ENCODE data around the gene FAN1. TPM values are rescaled to one million over a fixed set of nuclear protein-coding genes. Genes with fewer than 3 reads are reported as not detected.

Gene FAN1
- polyA plus RNA-seq, 6 donors from 2014 or later, result 3.6 to 9.3 (median 5.4) TPM

DNA sequence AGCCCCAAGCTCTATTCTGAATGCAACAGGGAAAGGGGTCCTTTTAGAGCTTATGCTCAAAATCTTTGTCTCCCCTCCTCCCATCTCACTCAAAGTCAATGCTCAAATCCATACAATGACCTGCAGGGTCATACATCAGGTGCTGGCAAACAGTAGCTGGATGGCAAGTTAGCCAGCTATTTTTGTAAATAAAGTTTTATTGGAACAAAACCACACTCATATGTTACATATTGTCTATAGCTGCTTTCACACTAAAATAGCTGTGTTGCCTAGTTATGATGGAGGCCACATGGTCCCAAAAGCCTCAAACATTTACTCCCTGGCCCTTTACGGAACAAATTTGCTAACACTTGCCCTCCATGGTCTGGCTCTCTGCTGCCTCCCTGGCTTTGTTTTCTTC, 1.8 kb upstream of the FAN1 start:
- ATAC-seq (ENCODE audit: low read depth in 2 of 2), result no peak
- Mint-ChIP-seq H3K4me3 (peak overlapping the region in 2 of 8 donors; percentile 28 to 96), H3K4me1 (peaks cover 22 to 41% (median 30%) of the 10 kb centered on the region in 3 donors), H3K27me3 (peaks cover 0 to 8% (median 0%) of the 10 kb centered on the region in 3 donors), H3K27ac (no peak overlapping the region), H3K36me3 (peaks cover 0 to 5% of the 10 kb centered on the region in 2 donors), H3K9me3 (no peaks in the 10 kb centered on the region)
- no peak for DNase-seq

DNA sequence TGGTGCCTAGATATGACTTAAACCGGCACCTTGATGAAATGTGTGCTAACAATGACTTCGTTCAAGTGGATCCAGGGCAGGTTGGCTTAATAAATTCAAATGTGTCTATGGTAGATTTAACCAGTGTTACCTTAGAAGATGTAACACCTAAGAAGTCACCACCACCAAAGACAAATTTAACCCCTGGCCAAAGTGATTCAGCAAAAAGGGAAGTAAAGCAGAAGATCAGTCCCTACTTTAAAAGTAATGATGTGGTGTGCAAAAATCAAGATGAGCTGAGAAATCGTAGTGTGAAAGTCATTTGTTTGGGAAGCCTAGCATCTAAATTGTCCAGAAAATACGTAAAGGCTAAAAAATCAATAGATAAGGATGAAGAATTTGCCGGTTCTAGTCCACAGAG, 1.1 kb downstream of the FAN1 start:
- ATAC-seq (ENCODE audit: low read depth in 2 of 2) (no peak), DNase-seq (no peak)
- no peak overlapping the region for H3K27ac Mint-ChIP-seq
- peaks cover 0 to 16% of the 10 kb centered on the region in 2 donors for H3K36me3 Mint-ChIP-seq
- H3K4me3 Mint-ChIP-seq, result peak overlapping the region in 5 of 8 donors; percentile 88 to 99 (median 96)
- H3K27me3 Mint-ChIP-seq, result peaks cover 0 to 8% (median 0%) of the 10 kb centered on the region in 3 donors
- H3K4me1 Mint-ChIP-seq, result peaks cover 22 to 41% (median 30%) of the 10 kb centered on the region in 3 donors
- H3K9me3 Mint-ChIP-seq, result no peaks in the 10 kb centered on the region

DNA sequence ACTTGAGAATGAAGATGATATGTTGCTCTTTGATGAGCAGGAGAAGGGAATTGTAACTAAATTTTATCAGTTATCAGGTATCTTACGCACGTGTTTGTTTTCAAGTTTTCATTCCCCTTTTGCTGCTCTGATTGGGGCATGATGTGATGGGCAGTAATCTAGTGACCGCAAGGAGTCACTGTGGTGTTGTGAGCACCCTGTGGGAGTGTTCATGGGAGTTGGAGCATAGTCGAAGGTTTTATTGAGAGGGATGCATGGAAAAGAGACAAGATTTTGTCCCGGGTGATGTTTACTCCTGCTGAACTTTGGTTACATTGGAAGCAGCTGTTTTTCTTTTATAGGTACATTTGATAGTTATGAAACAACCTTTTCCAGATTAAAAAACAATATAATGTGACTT, 2.1 kb downstream of the FAN1 start:
- Mint-ChIP-seq H3K36me3 (peaks cover 0 to 17% of the 10 kb centered on the region in 2 donors), H3K27ac (no peak overlapping the region), H3K27me3 (peaks cover 0 to 7% (median 0%) of the 10 kb centered on the region in 3 donors), H3K4me3 (peak overlapping the region in 3 of 8 donors; percentile 4 to 59 (median 43)), H3K9me3 (no peaks in the 10 kb centered on the region), H3K4me1 (peaks cover 22 to 41% (median 30%) of the 10 kb centered on the region in 3 donors)
- ATAC-seq (ENCODE audit: low read depth in 2 of 2) (no peak), DNase-seq (no peak)

DNA sequence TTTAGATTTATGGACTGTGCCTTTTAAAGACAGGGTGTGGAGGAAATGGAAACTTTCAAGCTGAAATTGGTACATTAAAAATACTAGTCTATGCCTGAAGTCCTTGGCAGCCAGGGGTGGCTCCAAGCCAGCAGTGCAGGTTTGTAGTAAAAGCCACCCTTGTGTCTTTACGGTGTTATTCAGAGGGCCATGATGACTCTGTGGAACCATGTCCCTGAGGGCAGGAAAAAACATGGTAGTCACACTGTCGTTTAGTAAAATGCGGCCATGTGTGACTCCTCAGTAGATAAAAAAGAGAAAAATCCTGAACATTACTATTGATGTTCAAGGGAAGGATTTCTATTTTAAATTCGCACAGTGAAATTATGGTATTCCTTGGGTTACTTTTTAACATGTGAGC, 2.7 kb downstream of the FAN1 start:
- peaks cover 0 to 1% (median 0%) of the 10 kb centered on the region in 3 donors for H3K27me3 Mint-ChIP-seq

DNA sequence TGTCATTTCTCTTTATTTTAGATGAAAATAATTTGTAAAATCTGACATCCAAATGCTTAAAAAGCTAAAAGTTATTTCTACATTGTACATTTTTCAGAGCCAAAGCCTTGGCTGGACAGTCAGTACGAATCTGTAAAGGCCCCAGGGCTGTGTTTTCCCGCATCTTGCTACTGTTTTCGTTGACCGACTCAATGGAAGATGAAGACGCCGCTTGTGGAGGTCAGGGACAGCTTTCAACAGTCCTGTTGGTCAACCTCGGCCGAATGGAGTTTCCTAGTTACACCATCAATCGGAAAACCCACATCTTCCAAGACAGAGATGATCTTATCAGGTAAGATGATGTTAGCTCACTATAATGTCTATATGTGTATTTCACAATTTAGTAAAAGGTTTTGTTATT, 10.0 kb downstream of the FAN1 start:
- H3K4me3 Mint-ChIP-seq, result no peak overlapping the region
- no peaks in the 10 kb centered on the region for H3K27me3 Mint-ChIP-seq
- peaks cover 0 to 5% (median 0%) of the 10 kb centered on the region in 3 donors for H3K4me1 Mint-ChIP-seq
- DNase-seq (no peak), ATAC-seq (ENCODE audit: low read depth in 2 of 2) (no peak)
- H3K9me3 Mint-ChIP-seq, result no peaks in the 10 kb centered on the region
- H3K36me3 Mint-ChIP-seq, result peaks cover 11 to 12% of the 10 kb centered on the region in 2 donors
- H3K27ac Mint-ChIP-seq, result no peak overlapping the region

More for the DNA sequence above, 2.7 kb downstream of the FAN1 start:
- no peak for ATAC-seq (ENCODE audit: low read depth in 2 of 2)
- H3K4me3 Mint-ChIP-seq, result peak overlapping the region in 2 of 8 donors; percentile 44 to 59
- H3K9me3 Mint-ChIP-seq, result no peaks in the 10 kb centered on the region
- no peak overlapping the region for H3K27ac Mint-ChIP-seq
- H3K36me3 Mint-ChIP-seq, result peaks cover 0 to 17% of the 10 kb centered on the region in 2 donors
- DNase-seq, result no peak
- peaks cover 22 to 41% (median 30%) of the 10 kb centered on the region in 3 donors for H3K4me1 Mint-ChIP-seq

DNA sequence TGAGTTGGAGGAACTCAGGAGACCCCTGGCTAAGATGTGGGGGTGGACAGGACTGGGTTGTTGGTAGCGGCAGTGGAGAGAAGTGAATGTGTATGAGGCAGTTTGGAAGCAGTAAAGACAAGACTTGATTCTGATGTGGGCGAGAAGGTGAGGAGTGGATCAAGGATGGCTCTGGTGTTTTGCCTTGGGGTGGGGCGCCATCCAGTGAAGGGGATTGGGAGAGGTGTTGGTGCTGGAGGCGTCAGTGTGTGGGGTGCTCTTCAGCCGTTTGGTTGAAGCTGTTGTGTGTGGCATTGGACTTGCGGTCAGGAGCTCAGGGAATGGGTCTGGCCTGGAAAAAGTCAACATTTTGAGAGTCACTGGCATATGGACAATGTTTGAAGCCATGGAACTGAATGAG, 13.3 kb downstream of the FAN1 start:
- Mint-ChIP-seq H3K27ac (peak overlapping the region in 2 of 6 donors; percentile 51 to 70), H3K4me1 (peaks cover 5 to 9% (median 5%) of the 10 kb centered on the region in 3 donors), H3K36me3 (peaks cover 4 to 11% of the 10 kb centered on the region in 2 donors)

DNA sequence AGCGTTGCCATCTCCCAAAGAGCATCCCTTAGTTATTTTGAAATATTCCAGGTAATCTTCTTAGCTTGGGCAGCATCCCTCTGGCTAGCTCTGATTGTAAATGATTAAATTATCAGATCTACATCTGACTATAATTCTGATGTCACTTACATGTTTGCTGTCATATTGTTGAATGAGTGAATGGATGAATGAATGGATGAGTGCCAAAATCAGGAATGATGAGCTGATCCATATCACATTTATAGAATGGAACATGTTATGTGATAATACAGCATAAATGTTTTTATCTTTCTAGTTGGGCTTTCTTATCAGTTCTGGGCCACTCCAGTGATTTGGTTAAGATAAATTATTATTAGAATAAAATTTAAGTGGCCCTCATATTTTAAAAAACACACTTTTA, 14.0 kb downstream of the FAN1 start:
- Mint-ChIP-seq H3K4me3 (no peak overlapping the region), H3K9me3 (no peaks in the 10 kb centered on the region), H3K27ac (no peak overlapping the region), H3K4me1 (peaks cover 5 to 9% (median 5%) of the 10 kb centered on the region in 3 donors), H3K27me3 (no peaks in the 10 kb centered on the region), H3K36me3 (peaks cover 4 to 16% of the 10 kb centered on the region in 2 donors)
- no peak for DNase-seq
- ATAC-seq (ENCODE audit: low read depth in 2 of 2), result no peak

More for the DNA sequence above, 13.3 kb downstream of the FAN1 start:
- no peaks in the 10 kb centered on the region for H3K27me3 Mint-ChIP-seq
- ATAC-seq (ENCODE audit: low read depth in 2 of 2) (no peak), DNase-seq (no peak)
- no peaks in the 10 kb centered on the region for H3K9me3 Mint-ChIP-seq
- H3K4me3 Mint-ChIP-seq, result no peak overlapping the region

DNA sequence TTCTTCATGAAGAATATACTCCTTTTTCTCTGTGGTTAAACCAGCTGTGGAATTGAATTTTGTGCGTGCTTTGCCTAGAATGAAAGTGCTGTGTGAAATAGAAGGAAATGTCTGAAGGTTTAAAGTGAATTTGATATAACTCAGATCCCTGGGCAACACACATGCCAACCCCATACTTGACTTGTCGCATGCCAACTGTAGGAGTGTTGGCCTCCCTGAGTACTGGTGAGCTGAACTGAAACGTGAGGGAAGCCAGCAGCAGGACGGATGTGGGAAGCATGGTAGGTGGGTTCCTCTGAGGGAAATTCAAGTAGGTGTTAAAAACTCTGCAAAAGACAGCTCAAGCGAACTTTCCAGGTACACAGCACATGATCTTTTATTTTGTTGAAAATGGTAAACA, 14.7 kb downstream of the FAN1 start:
- H3K36me3 Mint-ChIP-seq, result peaks cover 4 to 18% of the 10 kb centered on the region in 2 donors
- no peak overlapping the region for H3K4me3 Mint-ChIP-seq
- peaks cover 5 to 9% (median 5%) of the 10 kb centered on the region in 3 donors for H3K4me1 Mint-ChIP-seq
- DNase-seq (no peak), ATAC-seq (ENCODE audit: low read depth in 2 of 2) (no peak)
- no peaks in the 10 kb centered on the region for H3K9me3 Mint-ChIP-seq
- no peak overlapping the region for H3K27ac Mint-ChIP-seq
- H3K27me3 Mint-ChIP-seq, result no peaks in the 10 kb centered on the region

DNA sequence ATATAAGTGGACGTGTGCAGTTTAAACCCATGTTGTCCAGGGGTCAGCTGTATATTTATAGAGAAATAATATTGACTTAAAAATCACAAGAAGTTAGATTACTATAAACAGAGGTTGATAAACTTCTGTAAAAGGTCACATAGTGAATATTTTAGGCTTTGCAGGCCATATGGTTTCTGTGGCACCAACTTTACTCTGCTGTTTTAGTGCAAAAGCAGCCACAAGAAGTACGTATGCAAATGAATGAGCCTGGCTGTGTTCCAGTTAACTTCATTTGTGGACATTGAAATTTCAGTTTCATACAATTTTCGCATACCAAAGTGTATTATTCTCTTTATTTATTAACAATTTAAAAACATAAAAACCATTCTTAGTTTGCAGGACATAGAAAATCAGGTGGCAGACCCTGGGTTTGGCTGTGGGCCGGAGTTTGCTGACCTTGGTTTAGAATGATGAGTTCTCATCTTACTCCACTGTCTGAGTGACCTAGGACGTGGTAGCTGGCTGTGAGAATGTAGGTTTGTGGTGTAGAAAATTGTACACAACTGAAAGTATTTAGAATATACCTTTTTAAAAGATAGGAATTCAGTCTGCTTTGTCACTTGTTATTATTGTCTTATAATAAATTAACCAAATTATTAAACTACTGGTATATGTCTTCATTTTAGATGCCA, 16.3 kb downstream of the FAN1 start:
- Mint-ChIP-seq H3K27ac (peak overlapping the region in 2 of 6 donors; percentile 31 to 34), H3K36me3 (peaks cover 15 to 27% of the 10 kb centered on the region in 2 donors), H3K4me1 (peaks cover 5 to 9% (median 5%) of the 10 kb centered on the region in 3 donors), H3K27me3 (no peaks in the 10 kb centered on the region), H3K9me3 (no peaks in the 10 kb centered on the region), H3K4me3 (no peak overlapping the region)
- DNase-seq (no peak), ATAC-seq (ENCODE audit: low read depth in 2 of 2) (no peak)

DNA sequence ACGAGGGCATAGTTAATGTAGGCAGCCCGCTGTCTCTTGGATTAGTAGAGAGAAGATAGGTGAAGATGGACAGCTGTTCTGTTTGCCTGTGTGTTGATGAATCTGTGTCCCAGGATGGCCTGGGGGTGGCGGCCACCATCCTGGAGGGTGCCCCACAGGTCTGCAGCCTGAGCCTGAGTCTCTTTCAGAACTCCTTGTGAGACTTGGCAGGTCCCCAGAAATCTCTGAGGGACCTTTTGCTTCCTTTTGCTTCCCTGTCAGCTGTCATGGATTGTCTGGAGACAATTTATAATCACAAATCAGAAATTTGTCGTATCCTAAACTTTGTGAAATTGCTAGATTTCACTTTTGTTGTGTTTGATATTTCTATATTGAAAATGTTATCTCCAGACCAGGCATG, 17.4 kb downstream of the FAN1 start:
- ATAC-seq (ENCODE audit: low read depth in 2 of 2) (no peak), DNase-seq (no peak)
- H3K27me3 Mint-ChIP-seq, result no peaks in the 10 kb centered on the region
- peaks cover 15 to 27% of the 10 kb centered on the region in 2 donors for H3K36me3 Mint-ChIP-seq
- no peak overlapping the region for H3K4me3 Mint-ChIP-seq
- H3K9me3 Mint-ChIP-seq, result no peaks in the 10 kb centered on the region
- H3K27ac Mint-ChIP-seq, result peak overlapping the region in 1 of 6 donors; percentile 44
- peaks cover 5 to 9% (median 5%) of the 10 kb centered on the region in 3 donors for H3K4me1 Mint-ChIP-seq

DNA sequence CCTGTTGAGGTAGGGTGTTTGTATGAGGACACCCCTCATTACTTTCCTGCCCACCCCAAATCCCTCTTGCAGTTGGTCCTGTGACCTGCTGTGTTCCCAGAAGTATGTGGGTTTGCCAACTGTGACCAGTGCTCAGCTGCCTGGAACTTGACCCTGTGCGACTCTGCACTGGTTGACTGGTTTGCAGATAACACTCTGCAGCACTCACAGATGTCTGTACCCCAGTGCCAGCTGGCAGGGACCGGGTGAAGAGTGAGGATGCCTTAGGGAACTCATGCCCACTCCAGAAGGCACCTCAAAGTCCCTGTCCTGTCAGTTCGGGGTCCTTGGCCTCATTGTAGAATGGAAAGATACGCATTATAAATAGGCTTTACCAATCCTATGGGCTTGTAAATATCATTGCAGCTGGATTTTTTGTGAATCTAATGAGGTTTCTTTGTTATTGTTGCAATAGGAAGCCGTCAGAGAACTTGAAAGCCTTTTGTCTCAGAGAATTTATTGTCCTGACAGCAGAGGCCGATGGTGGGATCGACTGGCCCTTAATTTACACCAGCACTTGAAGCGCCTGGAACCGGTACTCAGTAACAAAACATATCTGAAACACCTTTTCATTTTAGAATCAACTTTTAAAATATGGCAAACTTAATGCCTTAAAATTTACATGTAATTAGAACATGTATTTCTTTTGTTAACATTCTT, 18.2 kb downstream of the FAN1 start:
- Mint-ChIP-seq H3K27me3 (no peaks in the 10 kb centered on the region), H3K4me3 (no peak overlapping the region), H3K36me3 (peaks cover 15 to 29% of the 10 kb centered on the region in 2 donors), H3K27ac (no peak overlapping the region), H3K4me1 (peaks cover 5% of the 10 kb centered on the region in 3 donors), H3K9me3 (no peaks in the 10 kb centered on the region)
- no peak for ATAC-seq (ENCODE audit: low read depth in 2 of 2)
- no peak for DNase-seq

DNA sequence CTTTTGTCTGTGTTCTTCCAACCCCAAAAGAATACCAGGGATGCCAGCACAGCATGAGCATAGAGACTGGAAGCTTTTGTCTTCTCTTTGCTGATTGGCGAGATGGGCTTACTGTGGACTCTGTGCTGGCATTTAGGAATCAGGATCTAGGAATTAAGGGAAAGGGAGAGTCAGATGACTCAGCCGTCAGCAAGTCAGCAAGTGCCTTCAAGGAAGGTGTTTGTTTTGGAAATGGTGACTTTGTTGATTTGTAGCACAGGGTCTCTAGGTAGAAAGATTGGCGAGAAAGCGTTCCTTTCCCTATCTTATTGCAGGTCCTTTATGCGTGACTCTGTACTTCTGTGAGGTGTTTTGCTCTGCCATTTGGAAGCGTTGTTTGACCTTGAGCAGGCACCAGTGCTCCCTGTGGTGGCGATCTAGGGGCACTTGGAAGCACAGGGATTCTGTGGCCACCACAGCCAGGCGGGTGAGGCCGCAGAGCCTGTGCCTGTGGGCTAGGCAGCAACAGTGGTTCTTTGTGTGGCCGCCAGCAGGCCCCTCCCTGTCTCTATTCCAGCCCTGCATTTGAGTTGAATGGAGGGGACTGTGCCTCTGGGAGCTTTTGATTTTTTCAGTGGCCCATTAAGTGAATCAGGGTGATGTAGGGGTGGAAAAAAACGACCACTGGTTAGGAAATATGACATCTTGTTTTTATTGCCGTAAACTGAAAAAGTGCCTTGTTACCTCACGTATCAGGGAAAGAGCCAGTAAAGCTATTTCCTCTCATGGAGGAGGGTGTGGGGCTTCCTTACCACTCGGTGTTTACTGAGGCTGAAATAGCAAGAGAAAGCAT, 19.0 kb downstream of the FAN1 start:
- no peak overlapping the region for H3K4me3 Mint-ChIP-seq
- peak overlapping the region in 1 of 6 donors; percentile 82 for H3K27ac Mint-ChIP-seq
- no peaks in the 10 kb centered on the region for H3K9me3 Mint-ChIP-seq
- no peak for ATAC-seq (ENCODE audit: low read depth in 2 of 2)
- no peak for DNase-seq
- H3K36me3 Mint-ChIP-seq, result peaks cover 15 to 26% of the 10 kb centered on the region in 2 donors
- no peaks in the 10 kb centered on the region for H3K27me3 Mint-ChIP-seq
- H3K4me1 Mint-ChIP-seq, result peaks cover 4 to 5% (median 5%) of the 10 kb centered on the region in 3 donors

DNA sequence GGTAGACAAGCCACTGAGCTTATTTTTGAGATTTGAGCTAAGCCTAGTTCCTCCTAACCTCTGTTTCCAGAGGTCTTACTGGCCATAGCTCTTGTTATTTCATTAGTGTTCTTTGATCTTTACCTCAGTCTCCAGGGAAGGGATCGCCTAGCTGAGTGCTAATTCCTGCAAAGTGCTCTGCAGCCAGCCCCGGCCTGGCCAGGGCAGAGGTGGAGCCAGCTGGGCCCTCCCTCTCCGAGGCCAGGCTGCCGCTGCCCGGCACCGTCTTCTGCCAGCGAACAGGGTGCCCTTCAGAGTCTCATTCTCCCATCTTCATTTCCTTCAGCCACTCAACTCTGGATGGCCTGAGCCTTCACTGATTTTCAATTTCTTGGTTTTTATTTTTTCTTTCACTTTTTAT, 19.7 kb downstream of the FAN1 start:
- Mint-ChIP-seq H3K27ac (peak overlapping the region in 3 of 6 donors; percentile 7 to 91 (median 47)), H3K27me3 (no peaks in the 10 kb centered on the region), H3K9me3 (no peaks in the 10 kb centered on the region), H3K4me1 (peaks cover 4 to 5% (median 5%) of the 10 kb centered on the region in 3 donors), H3K4me3 (no peak overlapping the region), H3K36me3 (peaks cover 15 to 26% of the 10 kb centered on the region in 2 donors)
- DNase-seq (no peak), ATAC-seq (ENCODE audit: low read depth in 2 of 2) (no peak)
